B cell (primary cell): Measurements from ENCODE around the gene B3GLCT. TPM values are rescaled to one million over a fixed set of nuclear protein-coding genes. Genes with fewer than 3 reads are reported as not detected.
A peak's percentile ranks its signal among the peaks of the same experiment; 100 is the strongest.

Experiments used
- ATAC-seq: fragments of 200-7000 bp; cut with Tn5 transposase; one replicate; pipeline ENCODE4 v1.10.0; 2021; ENCODE audit warnings: low read depth, mild to moderate bottlenecking, moderate number of reproducible peaks, moderate library complexity
- CTCF ChIA-PET: fragments of 350-600 bp; sonication (Branson Sonifier 250); formaldehyde crosslinking; loops from one replicate; lab custom pipeline; 2021; ENCODE audit warnings: antibody characterized with exemption, inconsistent platforms; lab: Charles Lee
- POLR2A ChIA-PET: fragments of 350-600 bp; sonication (Branson Sonifier 250); formaldehyde crosslinking; loops from one replicate; lab custom pipeline; 2021; ENCODE audit warnings: antibody characterized with exemption; lab: Charles Lee
- DNase-seq: peaks from one replicate; pipeline ENCODE4 v3.0.0; 2013
- H2AFZ ChIP-seq: 2 replicates; pipeline ENCODE4 v1.6.1; 2012; ENCODE audit warnings: mild to moderate bottlenecking, low read depth, low read length; ENCODE audit not compliant: insufficient read depth, poor library complexity, severe bottlenecking
- H3K27ac ChIP-seq, 2 donors: 1 replicate in 1 of 2; 2 replicates in 1 of 2; pipeline ENCODE4 v1.5.1; 2012 to 2013; ENCODE audit warnings: low read length in 2 of 2, mild to moderate bottlenecking in 2 of 2, moderate library complexity in 1 of 2
- H3K27me3 ChIP-seq, 4 experiments: fragments of 200-600 bp in 1 of 4; sonication (generic) in 1 of 4; replicated peaks in 1 of 4; 1 replicate in 2 of 4; 2 replicates in 2 of 4; pipeline versions ENCODE4 v1.6.1 to v1.7.0; 2013 to 2016; ENCODE audit warnings: low read length in 3 of 4, mild to moderate bottlenecking in 2 of 4, mixed read lengths in 1 of 4, moderate library complexity in 1 of 4; ENCODE audit not compliant: insufficient read depth in 4 of 4, control insufficient read depth in 3 of 4; ENCODE audit errors: control extremely low read depth in 1 of 4
- H3K36me3 ChIP-seq, 2 experiments: replicated peaks in 1 of 2; 1 replicate in 1 of 2; 2 replicates in 1 of 2; pipeline versions ENCODE4 v1.6.1 to v1.7.1; 2013; ENCODE audit warnings: low read length in 1 of 2; ENCODE audit not compliant: insufficient read depth in 2 of 2, control insufficient read depth in 1 of 2; ENCODE audit errors: control extremely low read depth in 1 of 2, extremely low read depth in 1 of 2
- H3K4me1 ChIP-seq, 2 donors: fragments of 200-600 bp in 1 of 2; sonication (generic) in 1 of 2; 1 replicate in 1 of 2; 2 replicates in 1 of 2; pipeline versions ENCODE4 v1.5.1 to v1.6.1; 2013 to 2017; ENCODE audit warnings: low read length in 2 of 2; ENCODE audit not compliant: control insufficient read depth in 2 of 2, insufficient read depth in 2 of 2
- H3K4me2 ChIP-seq: replicated peaks from 2 replicates; pipeline ENCODE3; 2012; ENCODE audit warnings: mild to moderate bottlenecking, low read depth, low read length; ENCODE audit not compliant: poor library complexity, severe bottlenecking
- H3K4me3 ChIP-seq, 5 experiments: fragments of 200-600 bp in 1 of 5; sonication (generic) in 1 of 5; 1 replicate in 3 of 5; 2 replicates in 2 of 5; pipeline versions ENCODE4 v1.5.1 to v1.7.0; 2011 to 2016; ENCODE audit warnings: low read length in 4 of 5, mild to moderate bottlenecking in 4 of 5, low read depth in 2 of 5, control low read depth in 1 of 5, moderate library complexity in 1 of 5; ENCODE audit not compliant: insufficient read depth in 1 of 5; ENCODE audit errors: control extremely low read depth in 1 of 5, extremely low read depth in 1 of 5
- H3K79me2 ChIP-seq: fragments of 200-600 bp; sonication (generic); one replicate; pipeline ENCODE4 v1.6.0; 2016; ENCODE audit warnings: low read length; ENCODE audit not compliant: control insufficient read depth, insufficient read depth
- H3K9ac ChIP-seq: fragments of 200-600 bp; sonication (generic); 2 replicates; pipeline ENCODE4 v1.6.1; 2017; ENCODE audit warnings: mild to moderate bottlenecking, low read length, moderate library complexity
- H3K9me3 ChIP-seq, 3 donors: one replicate each; pipeline versions ENCODE4 v1.6.1 to v1.7.1; 2013; ENCODE audit warnings: low read length in 2 of 3; ENCODE audit not compliant: control insufficient read depth in 2 of 3, insufficient read depth in 1 of 3; ENCODE audit errors: control extremely low read depth in 1 of 3
- H4K20me1 ChIP-seq: 2 replicates; pipeline ENCODE4 v1.6.0; 2012; ENCODE audit warnings: mild to moderate bottlenecking, low read length; ENCODE audit not compliant: insufficient read depth, control insufficient read depth, poor library complexity, severe bottlenecking
- H3K27ac Mint-ChIP-seq: one replicate; pipeline ENCODE4 v1.8.0; 2021; ENCODE audit warnings: mixed read lengths
- H3K27me3 Mint-ChIP-seq: one replicate; pipeline ENCODE4 v1.8.0; 2021; ENCODE audit warnings: mixed read lengths
- H3K4me1 Mint-ChIP-seq: one replicate; pipeline ENCODE4 v1.8.0; 2021; ENCODE audit warnings: mixed read lengths
- H3K4me3 Mint-ChIP-seq: one replicate; pipeline ENCODE4 v1.8.0; 2021; ENCODE audit warnings: mixed read lengths
- H3K9me3 Mint-ChIP-seq: one replicate; pipeline ENCODE4 v1.8.0; 2022; ENCODE audit warnings: mixed read lengths; ENCODE audit not compliant: insufficient read depth
- EZH2 ChIP-seq: IDR thresholded peaks from 2 replicates; pipeline ENCODE4 v1.6.1; 2012; ENCODE audit warnings: borderline replicate concordance, low read depth, mild to moderate bottlenecking, moderate library complexity, low read length; ENCODE audit not compliant: insufficient read depth, poor library complexity, severe bottlenecking
- WGBS: methylation state at CpG from one replicate; pipeline ENCODE4 v1.1.5; 2013; ENCODE audit warnings: missing lambda C conversion rate; ENCODE audit not compliant: insufficient coverage; 5-methylcytosine and 5-hydroxymethylcytosine counted together
- intact Hi-C: fragments of 100-400 bp; cut with micrococcal nuclease; formaldehyde crosslinking; loops from one replicate; pipeline ENCODE4 v1.10.0; 2022
- polyA plus RNA-seq: library from polyadenylated mRNA; depleted of rRNA; stranded (reverse); fragments of >200 nt; gene quantifications from 2 replicates; pipeline ENCODE4 v1.2.3, GENCODE V29; 2012
- total RNA-seq, 2 donors: library from RNA; stranded (reverse); fragments of 120-200 nt in 1 of 2; gene quantifications; 1 replicate in 1 of 2; 2 replicates in 1 of 2; pipeline versions ENCODE4 v1.2.3 to v1.2.4, GENCODE V29; 2013 to 2022
- TF ChIP-seq, protein P1 (sequence below): fragments of 200-600 bp; IDR thresholded peaks from one replicate; pipeline ENCODE4 v1.8.0; 2022; ENCODE audit warnings: antibody characterized with exemption, mild to moderate bottlenecking

The B3GLCT gene
- total and polyA plus RNA-seq, 2 donors (not counting 1 experiment from before 2014, with no cell fraction given): 1.4 to 6.2 TPM

GRCh38 chr13:31162151-31163008 lies 37.4 kb upstream of the B3GLCT start:
- Histone ChIP-seq H3K36me3 (peaks cover 0 to 5% of the 10 kb centered on the region in 2 experiments), H3K27me3 (no peaks in the 10 kb centered on the region), H3K9me3 (no peaks in the 10 kb centered on the region), H4K20me1 (peaks cover 14% of the 10 kb centered on the region), H3K4me3 (peak overlapping the region; percentile 82 to 93 (median 88)), H3K4me2 (peak overlapping the region; percentile 90), H3K9ac (peak overlapping the region; percentile 95), H3K79me2 (peaks cover 33% of the 10 kb centered on the region), H3K4me1 (peaks cover 22% of the 10 kb centered on the region in 2 donors), H2AFZ (peak overlapping the region; percentile 90), H3K27ac (peak overlapping the region; percentile 94 to 96)
- Mint-ChIP-seq H3K4me1 (peaks cover 33% of the 10 kb centered on the region), H3K27me3 (no peaks in the 10 kb centered on the region), H3K9me3 (no peaks in the 10 kb centered on the region), H3K4me3 (peak overlapping the region; percentile 96), H3K27ac (peak overlapping the region; percentile 99)
- intact Hi-C loops: loop anchor here (1.0 to 10.0 kb wide), 6 partner anchors 38 to 1568 kb away; partner anchors contain the start of genes HMGB1, N4BP2L1, N4BP2L2 and SLC7A1
- ChIA-PET CTCF (interaction anchor here (2.3 kb wide), 1 partner anchor 37 kb away, joined by 14 read pairs; the partner anchor contains the start of gene B3GLCT), POLR2A (interaction anchor here (0.7 to 1.5 kb wide), 2 partner anchors 37 to 533 kb away, joined by 3 to 5 read pairs; partner anchors contain the start of gene B3GLCT)
- DNase-seq (peak; percentile 99), ATAC-seq (peak; percentile 83)
- 1% methylated on average over 27 of the region's 34 CpGs for WGBS
- TF ChIP-seq EZH2: no peak
- TF ChIP-seq, protein P1, sequence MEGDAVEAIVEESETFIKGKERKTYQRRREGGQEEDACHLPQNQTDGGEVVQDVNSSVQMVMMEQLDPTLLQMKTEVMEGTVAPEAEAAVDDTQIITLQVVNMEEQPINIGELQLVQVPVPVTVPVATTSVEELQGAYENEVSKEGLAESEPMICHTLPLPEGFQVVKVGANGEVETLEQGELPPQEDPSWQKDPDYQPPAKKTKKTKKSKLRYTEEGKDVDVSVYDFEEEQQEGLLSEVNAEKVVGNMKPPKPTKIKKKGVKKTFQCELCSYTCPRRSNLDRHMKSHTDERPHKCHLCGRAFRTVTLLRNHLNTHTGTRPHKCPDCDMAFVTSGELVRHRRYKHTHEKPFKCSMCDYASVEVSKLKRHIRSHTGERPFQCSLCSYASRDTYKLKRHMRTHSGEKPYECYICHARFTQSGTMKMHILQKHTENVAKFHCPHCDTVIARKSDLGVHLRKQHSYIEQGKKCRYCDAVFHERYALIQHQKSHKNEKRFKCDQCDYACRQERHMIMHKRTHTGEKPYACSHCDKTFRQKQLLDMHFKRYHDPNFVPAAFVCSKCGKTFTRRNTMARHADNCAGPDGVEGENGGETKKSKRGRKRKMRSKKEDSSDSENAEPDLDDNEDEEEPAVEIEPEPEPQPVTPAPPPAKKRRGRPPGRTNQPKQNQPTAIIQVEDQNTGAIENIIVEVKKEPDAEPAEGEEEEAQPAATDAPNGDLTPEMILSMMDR: no peak

- ChIA-PET POLR2A (no interaction called here), CTCF (no interaction called here)
- no CpG with 5 or more reads among the region's 3 CpGs for whole genome bisulfite sequencing
- H3K27ac ChIP-seq: no peak overlapping the region
- H2AFZ ChIP-seq: no peak overlapping the region
- no peak overlapping the region for H3K4me3 ChIP-seq
- no peaks in the 10 kb centered on the region for H4K20me1 ChIP-seq
- H3K4me2 ChIP-seq: no peak overlapping the region
- Mint-ChIP-seq H3K27ac (no peak overlapping the region), H3K9me3 (no peaks in the 10 kb centered on the region), H3K27me3 (peaks cover 4% of the 10 kb centered on the region), H3K4me1 (peaks cover 11% of the 10 kb centered on the region), H3K4me3 (no peak overlapping the region)
- DNase-seq (no peak), ATAC-seq (no peak)
- no peaks in the 10 kb centered on the region for H3K36me3 ChIP-seq
- no peaks in the 10 kb centered on the region for H3K9me3 ChIP-seq
- peaks cover 0 to 4% (median 0%) of the 10 kb centered on the region in 4 experiments for H3K27me3 ChIP-seq
- no peaks in the 10 kb centered on the region for H3K79me2 ChIP-seq
- intact Hi-C loops: loop anchor here (10.0 kb wide), 1 partner anchor 702 kb away; the partner anchor contains the start of gene HMGB1
- H3K9ac ChIP-seq: no peak overlapping the region
- TF ChIP-seq, protein P1: no peak
- TF ChIP-seq EZH2: no peak
- peaks cover 5 to 6% of the 10 kb centered on the region in 2 donors for H3K4me1 ChIP-seq
Observed at GRCh38 chr13:31166591-31166990, 33.2 kb upstream of the B3GLCT start.
